Measurements from ENCODE around the gene NUP210L. TPM values are rescaled to one million over a fixed set of nuclear protein-coding genes. Genes with fewer than 3 reads are reported as not detected.
"Not testable (repeated sequence)": the region's sequence is repeated elsewhere in the genome, so short reads cannot be mapped to it uniquely, and the experiment has no call there.

NUP210L gene
- total RNA-seq, 1 donor = under 0.01 TPM

- no peak for TF ChIP-seq CTCF (IDR thresholded peaks at IDR 0.05; ENCODE audit: extremely low read depth, low read depth, low read length)
These were observed 37.2 kb downstream of the NUP210L start for GRCh38 chr1:154117642-154118041.

GRCh38 chr1:154115180-154115579 is 39.7 kb downstream of the NUP210L start:
- Histone ChIP-seq H3K4me3 (ENCODE audit: insufficient read depth, low read length) (no peak overlapping the region), H3K4me1 (ENCODE audit: insufficient read depth, low read length) (no peaks in the 10 kb centered on the region), H3K27me3 (ENCODE audit: insufficient read depth, low read length) (no peaks in the 10 kb centered on the region), H2AFZ (ENCODE audit: low read length) (no peak overlapping the region), H3K79me2 (ENCODE audit: insufficient read depth, low read length) (no peaks in the 10 kb centered on the region), H3K4me2 (ENCODE audit: insufficient read depth, low read length) (no peak overlapping the region), H3K27ac (ENCODE audit: low read depth, low read length) (no peak overlapping the region), H3K9me3 (ENCODE audit: low read depth, low read length) (no peaks in the 10 kb centered on the region), H4K20me1 (ENCODE audit: insufficient read depth, low read length) (no peaks in the 10 kb centered on the region), H3K36me3 (ENCODE audit: insufficient read depth, low read length) (no peaks in the 10 kb centered on the region)
- TF ChIP-seq CTCF (IDR thresholded peaks at IDR 0.05; ENCODE audit: extremely low read depth, low read depth, low read length) = no peak
- DNase-seq (ENCODE audit: insufficient read length, low spot score, missing footprints) = no peak

More at GRCh38 chr1:154117642-154118041, 37.2 kb downstream of the NUP210L start:
- Histone ChIP-seq H3K36me3 (ENCODE audit: insufficient read depth, low read length) (no peaks in the 10 kb centered on the region), H3K79me2 (ENCODE audit: insufficient read depth, low read length) (no peaks in the 10 kb centered on the region), H3K9me3 (ENCODE audit: low read depth, low read length) (no peaks in the 10 kb centered on the region), H3K4me2 (ENCODE audit: insufficient read depth, low read length) (no peak overlapping the region), H4K20me1 (ENCODE audit: insufficient read depth, low read length) (no peaks in the 10 kb centered on the region), H3K4me1 (ENCODE audit: insufficient read depth, low read length) (no peaks in the 10 kb centered on the region), H3K27ac (ENCODE audit: low read depth, low read length) (no peak overlapping the region), H2AFZ (ENCODE audit: low read length) (no peak overlapping the region), H3K27me3 (ENCODE audit: insufficient read depth, low read length) (no peaks in the 10 kb centered on the region), H3K4me3 (ENCODE audit: insufficient read depth, low read length) (no peak overlapping the region)
- DNase-seq (ENCODE audit: insufficient read length, low spot score, missing footprints) = no peak

- Histone ChIP-seq H3K36me3 (ENCODE audit: insufficient read depth, low read length) (no peaks in the 10 kb centered on the region), H3K27ac (ENCODE audit: low read depth, low read length) (no peak overlapping the region), H3K27me3 (ENCODE audit: insufficient read depth, low read length) (no peaks in the 10 kb centered on the region), H3K4me3 (ENCODE audit: insufficient read depth, low read length) (no peak overlapping the region), H3K4me1 (ENCODE audit: insufficient read depth, low read length) (no peaks in the 10 kb centered on the region), H2AFZ (ENCODE audit: low read length) (no peak overlapping the region), H4K20me1 (ENCODE audit: insufficient read depth, low read length) (no peaks in the 10 kb centered on the region), H3K4me2 (ENCODE audit: insufficient read depth, low read length) (no peak overlapping the region), H3K79me2 (ENCODE audit: insufficient read depth, low read length) (no peaks in the 10 kb centered on the region), H3K9me3 (ENCODE audit: low read depth, low read length) (no peaks in the 10 kb centered on the region)
- TF ChIP-seq CTCF (IDR thresholded peaks at IDR 0.05; ENCODE audit: extremely low read depth, low read depth, low read length) = no peak
- no peak for DNase-seq (ENCODE audit: insufficient read length, low spot score, missing footprints)
These were observed 50.3 kb downstream of the NUP210L start for GRCh38 chr1:154104433-154105082.

- DNase-seq (ENCODE audit: insufficient read length, low spot score, missing footprints); H3K4me1 ChIP-seq (ENCODE audit: insufficient read depth, low read length); H3K9me3 ChIP-seq (ENCODE audit: low read depth, low read length); H3K36me3 ChIP-seq (ENCODE audit: insufficient read depth, low read length); H3K27me3 ChIP-seq (ENCODE audit: insufficient read depth, low read length); H3K27ac ChIP-seq (ENCODE audit: low read depth, low read length); H3K4me2 ChIP-seq (ENCODE audit: insufficient read depth, low read length); H4K20me1 ChIP-seq (ENCODE audit: insufficient read depth, low read length); H2AFZ ChIP-seq (ENCODE audit: low read length); H3K79me2 ChIP-seq (ENCODE audit: insufficient read depth, low read length); H3K4me3 ChIP-seq (ENCODE audit: insufficient read depth, low read length): not testable (repeated sequence)
These were observed 54.7 kb downstream of the NUP210L start for GRCh38 chr1:154100141-154100540.

Data from osteoblast (primary cell).